Muscle of leg (tissue), 11 donors: ENCODE results near the gene SWAP70. TPM values are rescaled to one million over a fixed set of nuclear protein-coding genes. Genes with fewer than 3 reads are reported as not detected.

ENCODE experiments used
- DNase-seq: peaks from one replicate; pipeline ENCODE4 v3.0.0; 2013
- H3K27ac ChIP-seq: one replicate; pipeline ENCODE4 v1.5.1; 2013; ENCODE audit warnings: mild to moderate bottlenecking, low read length, control low read depth
- H3K27me3 ChIP-seq: one replicate; pipeline ENCODE4 v1.6.1; 2013; ENCODE audit warnings: low read length; ENCODE audit not compliant: control insufficient read depth, insufficient read depth
- H3K36me3 ChIP-seq: one replicate; pipeline ENCODE4 v1.6.1; 2013; ENCODE audit warnings: low read length; ENCODE audit not compliant: control insufficient read depth, insufficient read depth
- H3K4me1 ChIP-seq: one replicate; pipeline ENCODE4 v1.6.1; 2013; ENCODE audit warnings: low read length; ENCODE audit not compliant: control insufficient read depth, insufficient read depth
- H3K4me3 ChIP-seq: one replicate; pipeline ENCODE4 v1.5.1; 2013; ENCODE audit warnings: low read length, control low read depth
- H3K9me3 ChIP-seq: replicated peaks from 2 replicates; pipeline ENCODE4 v1.6.1; 2013; ENCODE audit warnings: low read depth, low read length; ENCODE audit not compliant: control insufficient read depth
- whole genome bisulfite sequencing: methylation state at CpG from one replicate; pipeline ENCODE4 v1.1.5; 2013; ENCODE audit warnings: missing lambda C conversion rate; ENCODE audit not compliant: insufficient coverage; 5-methylcytosine and 5-hydroxymethylcytosine counted together
- polyA plus RNA-seq, 8 donors: library from polyadenylated mRNA; unstranded; fragments of 120-200 nt; gene quantifications; one replicate each; pipeline versions ENCODE4 v1.2.1 to v1.2.3, GENCODE V29; 2013; ENCODE audit warnings: inconsistent platforms in 1 of 8, low replicate concordance in 1 of 8; ENCODE audit not compliant: insufficient read length in 8 of 8, insufficient read depth in 1 of 8
- total RNA-seq: library from RNA; stranded (reverse); fragments of 120-200 nt; gene quantifications from one replicate; pipeline ENCODE4 v1.2.4, GENCODE V29; 2013

The SWAP70 gene
- total and polyA plus RNA-seq, 9 donors = 9.1 to 18.5 (median 12.4) TPM

GRCh38 chr11:9624448-9624847 lies 39.4 kb upstream of the SWAP70 start:
- peaks cover 5% of the 10 kb centered on the region for H3K4me1 ChIP-seq
- H3K36me3 ChIP-seq = no peaks in the 10 kb centered on the region
- no peak overlapping the region for H3K4me3 ChIP-seq
- no peaks in the 10 kb centered on the region for H3K27me3 ChIP-seq
- no peaks in the 10 kb centered on the region for H3K9me3 ChIP-seq
- no peak overlapping the region for H3K27ac ChIP-seq
- no peak for DNase-seq

- H3K27me3 ChIP-seq = no peaks in the 10 kb centered on the region
- H3K27ac ChIP-seq = no peak overlapping the region
- H3K36me3 ChIP-seq = no peaks in the 10 kb centered on the region
- DNase-seq = peak; percentile 33
- H3K4me1 ChIP-seq = peaks cover 5% of the 10 kb centered on the region
- 25% methylated on average over 1 of the region's 6 CpGs for WGBS
- no peak overlapping the region for H3K4me3 ChIP-seq
- H3K9me3 ChIP-seq = no peaks in the 10 kb centered on the region
These were observed 38.7 kb upstream of the SWAP70 start for GRCh38 chr11:9625162-9625561.

- 46% methylated on average over 2 of the region's 3 CpGs for WGBS
These were observed 38.1 kb upstream of the SWAP70 start for GRCh38 chr11:9625728-9626127.

GRCh38 chr11:9626496-9627394 lies 37.1 kb upstream of the SWAP70 start:
- Histone ChIP-seq H3K4me1 (peaks cover 5% of the 10 kb centered on the region), H3K9me3 (no peaks in the 10 kb centered on the region), H3K36me3 (no peaks in the 10 kb centered on the region), H3K4me3 (no peak overlapping the region), H3K27me3 (no peaks in the 10 kb centered on the region), H3K27ac (peak overlapping the region; percentile 31)
- 73% methylated on average over 6 of the region's 12 CpGs for WGBS
- peak; percentile 48 for DNase-seq

More at GRCh38 chr11:9625728-9626127, 38.1 kb upstream of the SWAP70 start:
- H3K27me3 ChIP-seq = no peaks in the 10 kb centered on the region
- H3K4me3 ChIP-seq = no peak overlapping the region
- no peak for DNase-seq
- no peaks in the 10 kb centered on the region for H3K9me3 ChIP-seq
- no peaks in the 10 kb centered on the region for H3K36me3 ChIP-seq
- peaks cover 5% of the 10 kb centered on the region for H3K4me1 ChIP-seq
- H3K27ac ChIP-seq = no peak overlapping the region

- Histone ChIP-seq H3K36me3 (no peaks in the 10 kb centered on the region), H3K9me3 (no peaks in the 10 kb centered on the region), H3K27me3 (no peaks in the 10 kb centered on the region), H3K4me3 (no peak overlapping the region), H3K27ac (no peak overlapping the region), H3K4me1 (peaks cover 5% of the 10 kb centered on the region)
- DNase-seq = no peak
- WGBS = 89% methylated on average over 3 of the region's 6 CpGs
These were observed 34.8 kb upstream of the SWAP70 start for GRCh38 chr11:9629064-9629463.

- no peaks in the 10 kb centered on the region for H3K9me3 ChIP-seq
- no peak for DNase-seq
- no peak overlapping the region for H3K27ac ChIP-seq
- no peaks in the 10 kb centered on the region for H3K27me3 ChIP-seq
- 80% methylated on average over 1 of the region's 2 CpGs for WGBS
- no peaks in the 10 kb centered on the region for H3K4me1 ChIP-seq
- H3K4me3 ChIP-seq = no peak overlapping the region
- H3K36me3 ChIP-seq = no peaks in the 10 kb centered on the region
These were observed 30.2 kb upstream of the SWAP70 start for GRCh38 chr11:9633679-9634078.

GRCh38 chr11:9636691-9637090 lies 27.2 kb upstream of the SWAP70 start:
- Histone ChIP-seq H3K4me3 (no peak overlapping the region), H3K27ac (no peak overlapping the region), H3K27me3 (no peaks in the 10 kb centered on the region), H3K4me1 (no peaks in the 10 kb centered on the region), H3K9me3 (no peaks in the 10 kb centered on the region), H3K36me3 (no peaks in the 10 kb centered on the region)
- no CpG with 5 or more reads among the region's 1 CpG for WGBS
- DNase-seq = no peak

GRCh38 chr11:9639099-9639498 lies 24.8 kb upstream of the SWAP70 start:
- Histone ChIP-seq H3K4me1 (no peaks in the 10 kb centered on the region), H3K9me3 (no peaks in the 10 kb centered on the region), H3K4me3 (no peak overlapping the region), H3K27ac (no peak overlapping the region), H3K27me3 (no peaks in the 10 kb centered on the region), H3K36me3 (no peaks in the 10 kb centered on the region)
- peak; percentile 25 for DNase-seq
- 79% methylated on average over 4 of the region's 5 CpGs for WGBS

GRCh38 chr11:9639985-9640384 lies 23.9 kb upstream of the SWAP70 start:
- Histone ChIP-seq H3K36me3 (no peaks in the 10 kb centered on the region), H3K9me3 (no peaks in the 10 kb centered on the region), H3K4me3 (no peak overlapping the region), H3K27me3 (no peaks in the 10 kb centered on the region), H3K4me1 (no peaks in the 10 kb centered on the region), H3K27ac (no peak overlapping the region)
- no CpG with 5 or more reads among the region's 4 CpGs for WGBS
- peak; percentile 38 for DNase-seq

- no CpG with 5 or more reads among the region's 2 CpGs for WGBS
- Histone ChIP-seq H3K9me3 (peaks cover 2% of the 10 kb centered on the region), H3K36me3 (no peaks in the 10 kb centered on the region), H3K27ac (no peak overlapping the region), H3K4me3 (no peak overlapping the region), H3K4me1 (no peaks in the 10 kb centered on the region), H3K27me3 (no peaks in the 10 kb centered on the region)
- DNase-seq = peak; percentile 32
These were observed 21.0 kb upstream of the SWAP70 start for GRCh38 chr11:9642894-9643293.
